Loucy (cell line): Measurements from ENCODE around the gene HAUS3.

Experiments used
- EZH2phosphoT487 ChIP-seq: fragments of 200-600 bp; IDR thresholded peaks from 2 replicates; pipeline ENCODE4 v1.6.1; 2018; ENCODE audit warnings: antibody characterized with exemption, mild to moderate bottlenecking, moderate library complexity, borderline replicate concordance
- TF ChIP-seq, protein P1 (sequence below): fragments of 200-600 bp; sonication (generic); conservative IDR thresholded peaks from 2 replicates; pipeline ENCODE4 v1.5.1; 2014; ENCODE audit warnings: mild to moderate bottlenecking, antibody characterized with exemption, low read length

DNA sequence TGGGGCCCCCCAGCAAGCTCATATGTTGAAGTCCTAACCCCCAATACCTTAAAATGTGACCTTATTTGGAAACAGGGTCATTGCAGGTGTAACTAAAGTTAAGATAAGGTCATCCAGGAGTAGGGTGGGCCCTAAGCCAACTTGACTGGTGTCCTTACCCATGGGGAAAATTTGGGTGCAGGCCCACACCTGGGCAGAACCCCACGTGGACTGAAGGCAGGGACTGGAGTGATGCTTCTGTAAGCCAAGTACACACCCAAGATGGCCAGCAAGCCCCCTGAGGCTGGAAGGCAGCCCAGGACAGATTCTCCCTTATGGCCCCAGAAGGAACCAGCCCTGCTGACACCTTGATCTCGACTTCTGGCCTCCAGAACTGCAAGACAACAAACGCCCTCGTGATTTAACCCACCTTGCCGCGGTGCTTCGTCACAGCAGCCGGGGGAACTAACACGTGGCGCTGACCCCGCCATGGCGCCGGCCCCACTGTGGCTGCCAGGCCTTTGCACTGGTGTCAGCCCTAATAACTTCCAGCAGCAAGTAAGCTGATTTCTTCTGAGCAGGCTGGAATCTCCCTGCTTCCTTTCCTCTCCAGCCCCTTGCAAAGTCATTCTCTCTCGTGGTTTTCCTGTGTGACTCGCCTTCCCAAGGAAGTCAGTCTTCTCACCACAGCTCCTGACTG, 43.2 kb upstream of the HAUS3 start:
- TF ChIP-seq, protein P1, sequence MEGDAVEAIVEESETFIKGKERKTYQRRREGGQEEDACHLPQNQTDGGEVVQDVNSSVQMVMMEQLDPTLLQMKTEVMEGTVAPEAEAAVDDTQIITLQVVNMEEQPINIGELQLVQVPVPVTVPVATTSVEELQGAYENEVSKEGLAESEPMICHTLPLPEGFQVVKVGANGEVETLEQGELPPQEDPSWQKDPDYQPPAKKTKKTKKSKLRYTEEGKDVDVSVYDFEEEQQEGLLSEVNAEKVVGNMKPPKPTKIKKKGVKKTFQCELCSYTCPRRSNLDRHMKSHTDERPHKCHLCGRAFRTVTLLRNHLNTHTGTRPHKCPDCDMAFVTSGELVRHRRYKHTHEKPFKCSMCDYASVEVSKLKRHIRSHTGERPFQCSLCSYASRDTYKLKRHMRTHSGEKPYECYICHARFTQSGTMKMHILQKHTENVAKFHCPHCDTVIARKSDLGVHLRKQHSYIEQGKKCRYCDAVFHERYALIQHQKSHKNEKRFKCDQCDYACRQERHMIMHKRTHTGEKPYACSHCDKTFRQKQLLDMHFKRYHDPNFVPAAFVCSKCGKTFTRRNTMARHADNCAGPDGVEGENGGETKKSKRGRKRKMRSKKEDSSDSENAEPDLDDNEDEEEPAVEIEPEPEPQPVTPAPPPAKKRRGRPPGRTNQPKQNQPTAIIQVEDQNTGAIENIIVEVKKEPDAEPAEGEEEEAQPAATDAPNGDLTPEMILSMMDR, result no peak
- TF ChIP-seq EZH2phosphoT487, result no peak
